ENCODE results near the gene MYO15B. TPM values are rescaled to one million over a fixed set of nuclear protein-coding genes. Genes with fewer than 3 reads are reported as not detected.

Gene MYO15B
- total and polyA plus RNA-seq, 2 donors (not counting 1 experiment from before 2014, with no cell fraction given): 452 to 1,019 TPM

DNA sequence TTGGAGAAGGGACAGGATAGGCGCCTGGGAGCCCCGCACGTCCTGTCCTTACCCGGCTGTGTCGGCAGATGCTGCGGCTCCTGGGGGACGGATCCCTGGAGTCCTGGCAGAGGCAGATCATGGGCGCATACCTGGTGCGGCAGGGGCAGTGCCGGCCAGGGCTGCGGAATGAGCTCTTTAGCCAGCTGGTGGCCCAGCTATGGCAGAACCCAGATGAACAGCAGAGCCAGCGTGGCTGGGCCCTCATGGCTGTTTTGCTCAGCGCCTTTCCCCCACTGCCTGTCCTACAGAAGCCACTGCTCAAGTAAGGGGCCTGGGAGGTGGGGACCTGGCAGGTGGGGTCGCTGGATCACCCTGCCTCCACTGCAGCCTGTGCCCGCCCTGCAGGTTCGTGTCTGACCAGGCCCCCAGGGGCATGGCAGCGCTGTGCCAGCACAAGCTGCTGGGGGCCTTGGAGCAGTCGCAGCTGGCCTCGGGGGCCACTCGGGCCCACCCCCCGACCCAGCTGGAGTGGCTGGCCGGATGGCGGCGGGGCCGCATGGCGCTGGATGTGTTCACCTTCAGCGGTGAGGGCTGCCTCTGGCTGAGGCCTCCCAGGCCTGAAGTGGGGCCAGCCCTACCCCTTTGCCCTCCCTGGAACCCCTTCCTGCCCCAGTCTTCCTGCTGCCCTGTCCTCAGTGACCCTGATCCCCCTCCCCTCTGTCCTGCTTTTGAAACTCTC, 25.5 kb downstream of the MYO15B start:
- Histone ChIP-seq H2AFZ (ENCODE audit: insufficient read depth, low read depth, low read length, poor library complexity, severe bottlenecking) (no peak overlapping the region), H3K79me2 (ENCODE audit: control insufficient read depth, insufficient read depth, low read length) (no peaks in the 10 kb centered on the region), H3K27me3 (replicated peaks in 1 of 4; ENCODE audit: control extremely low read depth in 1 of 4, control insufficient read depth in 3 of 4, insufficient read depth in 4 of 4, low read length in 3 of 4) (no peaks in the 10 kb centered on the region), H3K9ac (ENCODE audit: low read length) (no peak overlapping the region), H3K4me3 (ENCODE audit: control extremely low read depth in 1 of 5, extremely low read depth in 1 of 5, insufficient read depth in 1 of 5, low read depth in 2 of 5, low read length in 4 of 5) (no peak overlapping the region), H3K36me3 (replicated peaks in 1 of 2; ENCODE audit: control extremely low read depth in 1 of 2, control insufficient read depth in 1 of 2, extremely low read depth in 1 of 2, insufficient read depth in 2 of 2, low read length in 1 of 2) (peaks cover 1 to 55% of the 10 kb centered on the region in 2 experiments), H4K20me1 (ENCODE audit: control insufficient read depth, insufficient read depth, low read length, poor library complexity, severe bottlenecking) (no peaks in the 10 kb centered on the region), H3K4me2 (replicated peaks; ENCODE audit: low read depth, low read length, poor library complexity, severe bottlenecking) (no peak overlapping the region), H3K27ac (ENCODE audit: low read length in 2 of 2) (no peak overlapping the region), H3K4me1 (ENCODE audit: control insufficient read depth in 2 of 2, insufficient read depth in 2 of 2, low read length in 2 of 2) (no peaks in the 10 kb centered on the region), H3K9me3 (ENCODE audit: control extremely low read depth in 1 of 3, control insufficient read depth in 2 of 3, insufficient read depth in 1 of 3, low read length in 2 of 3) (no peaks in the 10 kb centered on the region)
- ATAC-seq (ENCODE audit: low read depth): no peak
- Mint-ChIP-seq H3K9me3 (ENCODE audit: insufficient read depth) (no peaks in the 10 kb centered on the region), H3K27me3 (no peaks in the 10 kb centered on the region), H3K4me3 (no peak overlapping the region), H3K27ac (no peak overlapping the region), H3K4me1 (no peaks in the 10 kb centered on the region)
- ChIA-PET CTCF (interaction anchor here (1.2 kb wide), 1 partner anchor 20 kb away, joined by 4 read pairs; the partner anchor contains the start of gene SMIM5), POLR2A (no interaction called here)
- TF ChIP-seq EZH2 (IDR thresholded peaks at IDR 0.05; ENCODE audit: borderline replicate concordance, insufficient read depth, low read depth, low read length, poor library complexity, severe bottlenecking) (no peak), CTCF (IDR thresholded peaks at IDR 0.05) (no peak)
- DNase-seq: no peak
- intact Hi-C loops (cut with micrococcal nuclease): no loop called here
- WGBS (ENCODE audit: insufficient coverage): 92% methylated on average over 24 of the region's 27 CpGs

GRCh38 chr17:75614006-75614405, 26.4 kb downstream of the MYO15B start:
- Mint-ChIP-seq H3K4me3 (no peak overlapping the region), H3K27me3 (no peaks in the 10 kb centered on the region), H3K9me3 (ENCODE audit: insufficient read depth) (no peaks in the 10 kb centered on the region), H3K4me1 (no peaks in the 10 kb centered on the region), H3K27ac (no peak overlapping the region)
- WGBS (ENCODE audit: insufficient coverage): 83% methylated on average over 12 of the region's 12 CpGs
- ChIA-PET CTCF (no interaction called here), POLR2A (no interaction called here)
- peaks cover 1 to 57% of the 10 kb centered on the region in 2 experiments for H3K36me3 ChIP-seq (replicated peaks in 1 of 2; ENCODE audit: control extremely low read depth in 1 of 2, control insufficient read depth in 1 of 2, extremely low read depth in 1 of 2, insufficient read depth in 2 of 2, low read length in 1 of 2)
- H3K27me3 ChIP-seq (replicated peaks in 1 of 4; ENCODE audit: control extremely low read depth in 1 of 4, control insufficient read depth in 3 of 4, insufficient read depth in 4 of 4, low read length in 3 of 4): no peaks in the 10 kb centered on the region
- H3K9ac ChIP-seq (ENCODE audit: low read length): no peak overlapping the region
- ATAC-seq (ENCODE audit: low read depth) (no peak), DNase-seq (no peak)
- no peak overlapping the region for H3K27ac ChIP-seq (ENCODE audit: low read length in 2 of 2)
- H3K4me3 ChIP-seq (ENCODE audit: control extremely low read depth in 1 of 5, extremely low read depth in 1 of 5, insufficient read depth in 1 of 5, low read depth in 2 of 5, low read length in 4 of 5): no peak overlapping the region
- intact Hi-C loops (cut with micrococcal nuclease): no loop called here
- no peak overlapping the region for H2AFZ ChIP-seq (ENCODE audit: insufficient read depth, low read depth, low read length, poor library complexity, severe bottlenecking)
- no peaks in the 10 kb centered on the region for H3K4me1 ChIP-seq (ENCODE audit: control insufficient read depth in 2 of 2, insufficient read depth in 2 of 2, low read length in 2 of 2)
- H3K79me2 ChIP-seq (ENCODE audit: control insufficient read depth, insufficient read depth, low read length): no peaks in the 10 kb centered on the region
- H3K4me2 ChIP-seq (replicated peaks; ENCODE audit: low read depth, low read length, poor library complexity, severe bottlenecking): no peak overlapping the region
- no peaks in the 10 kb centered on the region for H4K20me1 ChIP-seq (ENCODE audit: control insufficient read depth, insufficient read depth, low read length, poor library complexity, severe bottlenecking)
- H3K9me3 ChIP-seq (ENCODE audit: control extremely low read depth in 1 of 3, control insufficient read depth in 2 of 3, insufficient read depth in 1 of 3, low read length in 2 of 3): no peaks in the 10 kb centered on the region
- TF ChIP-seq EZH2 (IDR thresholded peaks at IDR 0.05; ENCODE audit: borderline replicate concordance, insufficient read depth, low read depth, low read length, poor library complexity, severe bottlenecking) (no peak), CTCF (IDR thresholded peaks at IDR 0.05) (no peak)
